Measurements from ENCODE around the gene DGUOK. TPM values are rescaled to one million over a fixed set of nuclear protein-coding genes. Genes with fewer than 3 reads are reported as not detected.
"Not testable (repeated sequence)": the region's sequence is repeated elsewhere in the genome, so short reads cannot be mapped to it uniquely, and the experiment has no call there.

The DGUOK gene
- total RNA-seq, 1 donor: 46.0 TPM

- Histone ChIP-seq H3K79me2 (ENCODE audit: insufficient read depth, low read length) (no peaks in the 10 kb centered on the region), H3K27me3 (ENCODE audit: insufficient read depth, low read length) (peaks cover 55% of the 10 kb centered on the region), H3K36me3 (ENCODE audit: insufficient read depth, low read length) (no peaks in the 10 kb centered on the region), H4K20me1 (ENCODE audit: insufficient read depth, low read length) (no peaks in the 10 kb centered on the region), H3K4me1 (ENCODE audit: insufficient read depth, low read length) (no peaks in the 10 kb centered on the region), H3K4me2 (ENCODE audit: insufficient read depth, low read length) (no peak overlapping the region), H2AFZ (ENCODE audit: low read length) (no peak overlapping the region), H3K9me3 (ENCODE audit: low read depth, low read length) (no peaks in the 10 kb centered on the region), H3K27ac (ENCODE audit: low read depth, low read length) (no peak overlapping the region), H3K4me3 (ENCODE audit: insufficient read depth, low read length) (no peak overlapping the region)
- no peak for DNase-seq (ENCODE audit: insufficient read length, low spot score, missing footprints)
- no peak for TF ChIP-seq CTCF (IDR thresholded peaks at IDR 0.05; ENCODE audit: extremely low read depth, low read depth, low read length)
Measured at GRCh38 chr2:73886357-73886756, 40.3 kb upstream of the DGUOK start.

- DNase-seq (ENCODE audit: insufficient read length, low spot score, missing footprints); H2AFZ ChIP-seq (ENCODE audit: low read length); H3K4me2 ChIP-seq (ENCODE audit: insufficient read depth, low read length); H3K9me3 ChIP-seq (ENCODE audit: low read depth, low read length); H3K4me1 ChIP-seq (ENCODE audit: insufficient read depth, low read length); H3K36me3 ChIP-seq (ENCODE audit: insufficient read depth, low read length); H4K20me1 ChIP-seq (ENCODE audit: insufficient read depth, low read length); H3K27ac ChIP-seq (ENCODE audit: low read depth, low read length); H3K4me3 ChIP-seq (ENCODE audit: insufficient read depth, low read length); H3K79me2 ChIP-seq (ENCODE audit: insufficient read depth, low read length): not testable (repeated sequence)
- H3K27me3 ChIP-seq (ENCODE audit: insufficient read depth, low read length): peaks cover 53% of the 10 kb centered on the region
Measured at GRCh38 chr2:73887596-73888353, 38.9 kb upstream of the DGUOK start.

GRCh38 chr2:73888388-73888787 lies 38.3 kb upstream of the DGUOK start:
- H3K27me3 ChIP-seq (ENCODE audit: insufficient read depth, low read length): peaks cover 60% of the 10 kb centered on the region
- no peaks in the 10 kb centered on the region for H3K79me2 ChIP-seq (ENCODE audit: insufficient read depth, low read length)
- H3K4me1 ChIP-seq (ENCODE audit: insufficient read depth, low read length): no peaks in the 10 kb centered on the region
- no peaks in the 10 kb centered on the region for H3K36me3 ChIP-seq (ENCODE audit: insufficient read depth, low read length)
- no peak overlapping the region for H3K4me2 ChIP-seq (ENCODE audit: insufficient read depth, low read length)
- DNase-seq (ENCODE audit: insufficient read length, low spot score, missing footprints): no peak
- no peak overlapping the region for H2AFZ ChIP-seq (ENCODE audit: low read length)
- no peak overlapping the region for H3K27ac ChIP-seq (ENCODE audit: low read depth, low read length)
- no peaks in the 10 kb centered on the region for H3K9me3 ChIP-seq (ENCODE audit: low read depth, low read length)
- H4K20me1 ChIP-seq (ENCODE audit: insufficient read depth, low read length): no peaks in the 10 kb centered on the region
- H3K4me3 ChIP-seq (ENCODE audit: insufficient read depth, low read length): no peak overlapping the region
- no peak for TF ChIP-seq CTCF (IDR thresholded peaks at IDR 0.05; ENCODE audit: extremely low read depth, low read depth, low read length)

- no peaks in the 10 kb centered on the region for H3K79me2 ChIP-seq (ENCODE audit: insufficient read depth, low read length)
- no peak for TF ChIP-seq CTCF (IDR thresholded peaks at IDR 0.05; ENCODE audit: extremely low read depth, low read depth, low read length)
Measured at GRCh38 chr2:73889206-73889605, 37.5 kb upstream of the DGUOK start.

More at GRCh38 chr2:73889206-73889605, 37.5 kb upstream of the DGUOK start:
- Histone ChIP-seq H3K36me3 (ENCODE audit: insufficient read depth, low read length) (no peaks in the 10 kb centered on the region), H4K20me1 (ENCODE audit: insufficient read depth, low read length) (peaks cover 2% of the 10 kb centered on the region), H3K27me3 (ENCODE audit: insufficient read depth, low read length) (peaks cover 62% of the 10 kb centered on the region), H3K4me1 (ENCODE audit: insufficient read depth, low read length) (no peaks in the 10 kb centered on the region), H3K4me2 (ENCODE audit: insufficient read depth, low read length) (no peak overlapping the region), H2AFZ (ENCODE audit: low read length) (no peak overlapping the region), H3K27ac (ENCODE audit: low read depth, low read length) (no peak overlapping the region), H3K4me3 (ENCODE audit: insufficient read depth, low read length) (no peak overlapping the region), H3K9me3 (ENCODE audit: low read depth, low read length) (no peaks in the 10 kb centered on the region)
- no peak for DNase-seq (ENCODE audit: insufficient read length, low spot score, missing footprints)
